ENCODE data around the gene DBP. TPM values are rescaled to one million over a fixed set of nuclear protein-coding genes. Genes with fewer than 3 reads are reported as not detected.
A peak's percentile ranks its signal among the peaks of the same experiment; 100 is the strongest.

DBP gene
- total and polyA plus RNA-seq, 2 experiments from 2014 or later = 5.7 to 6.3 TPM

- TF ChIP-seq CTCF (conservative IDR thresholded peaks at IDR 0.05; ENCODE audit: low read depth in 2 of 2) = no peak
- TF ChIP-seq CREB1 (CRISPR knock-in tag; IDR thresholded peaks at IDR 0.05; ENCODE audit: low read depth) = no peak
- TF ChIP-seq ETS1 (IDR thresholded peaks at IDR 0.05) = no peak
- TF ChIP-seq JUNB (IDR thresholded peaks at IDR 0.05; ENCODE audit: unreplicated experiment) = no peak
- no peak for TF ChIP-seq ZNF114 (CRISPR knock-in tag; IDR thresholded peaks at IDR 0.05)
- no peak for TF ChIP-seq EZH2 (IDR thresholded peaks at IDR 0.05; ENCODE audit: low read depth, unreplicated experiment)
- no peak for TF ChIP-seq REST (IDR thresholded peaks at IDR 0.05; ENCODE audit: unreplicated experiment)
- TF ChIP-seq NANOG (IDR thresholded peaks at IDR 0.05; ENCODE audit: borderline replicate concordance) = no peak
These were observed 20.6 kb downstream of the DBP start (continued) for GRCh38 chr19:48616491-48617056.

- Histone ChIP-seq H3K4me1 (ENCODE audit: insufficient read depth) (peaks cover 39% of the 10 kb centered on the region), H2AFZ (no peak overlapping the region), H3K36me3 (ENCODE audit: insufficient read depth) (peaks cover 32% of the 10 kb centered on the region), H3K9me2 (ENCODE audit: insufficient read depth) (no peaks in the 10 kb centered on the region), H3K4me3 (peak overlapping the region; percentile 97; the same call in 1 of the 2 replicates), H3F3A (replicated peaks; ENCODE audit: low read depth) (peaks cover 52% of the 10 kb centered on the region), H3K79me2 (replicated peaks; ENCODE audit: insufficient read depth) (peaks cover 40% of the 10 kb centered on the region), H3K27me3 (ENCODE audit: insufficient read depth) (no peaks in the 10 kb centered on the region), H3K4me2 (peak overlapping the region; percentile 99; the same call in 1 of the 2 replicates), H3K27ac (ENCODE audit: low read depth) (peak overlapping the region; percentile 99), H4K20me1 (replicated peaks; ENCODE audit: insufficient read depth) (peaks cover 21% of the 10 kb centered on the region)
- ATAC-seq (no peak), DNase-seq (ENCODE audit: low spot score) (no peak)
- Mint-ChIP-seq H3K4me1 (peaks cover 50% of the 10 kb centered on the region), H3K27me3 (ENCODE audit: insufficient read depth, low read depth, poor library complexity) (peaks cover 43% of the 10 kb centered on the region), H3K9me3 (no peaks in the 10 kb centered on the region; the same call in 1 of the 3 replicates), H3K36me3 (ENCODE audit: low read depth) (peaks cover 53% of the 10 kb centered on the region), H3K27ac (peak overlapping the region; percentile 98), H3K4me3 (peak overlapping the region; percentile 93)
- TF ChIP-seq CREB1 (CRISPR knock-in tag; IDR thresholded peaks at IDR 0.05; ENCODE audit: low read depth) = no peak
- TF ChIP-seq CTCF (conservative IDR thresholded peaks at IDR 0.05; ENCODE audit: low read depth in 2 of 2) = no peak
- TF ChIP-seq ZNF114 (CRISPR knock-in tag; IDR thresholded peaks at IDR 0.05) = no peak
- no peak for TF ChIP-seq JUNB (IDR thresholded peaks at IDR 0.05; ENCODE audit: unreplicated experiment)
- TF ChIP-seq ETS1 (IDR thresholded peaks at IDR 0.05) = no peak
- no peak for TF ChIP-seq ZNF331 (CRISPR knock-in tag; IDR thresholded peaks at IDR 0.05; ENCODE audit: low read depth)
- no peak for TF ChIP-seq NANOG (IDR thresholded peaks at IDR 0.05; ENCODE audit: borderline replicate concordance)
- TF ChIP-seq POLR2AphosphoS5 (IDR thresholded peaks at IDR 0.05; ENCODE audit: low read depth) = no peak
- TF ChIP-seq REST (IDR thresholded peaks at IDR 0.05; ENCODE audit: unreplicated experiment) = no peak
- TF ChIP-seq EZH2 (IDR thresholded peaks at IDR 0.05; ENCODE audit: low read depth, unreplicated experiment) = no peak
These were observed 21.1 kb downstream of the DBP start for GRCh38 chr19:48616041-48616436.

Measured in GM23338 (cell line).